GM12878 (cell line): Measurements from ENCODE around the gene PTH2R. TPM values are rescaled to one million over a fixed set of nuclear protein-coding genes. Genes with fewer than 3 reads are reported as not detected.

Experiments used
- ATAC-seq: fragments of 200-7000 bp; cut with Tn5 transposase; 3 replicates; pipeline ENCODE4 v1.9.1; 2020; ENCODE audit warnings: mild to moderate bottlenecking, moderate library complexity
- BruUV-seq: library from RNA; stranded (reverse); fragments of 400-500 nt; replicated peaks from 2 replicates; lab custom pipeline; 2021; lab: Mats Ljungman, UMichigan
- CTCF ChIA-PET: fragments of 300-600 bp; sonication (Branson Sonifier 250); formaldehyde crosslinking; extraction: SDS; loops from one replicate; lab custom pipeline; 2021; ENCODE audit warnings: inconsistent platforms; lab: Yijun Ruan, JAX
- POLR2A ChIA-PET: fragments of 350-600 bp; formaldehyde crosslinking; extraction: SDS; loops from one replicate; lab custom pipeline; 2021; ENCODE audit warnings: inconsistent platforms; lab: Charles Lee
- RAD21 ChIA-PET: fragments of 300-600 bp; sonication (Branson Sonifier 250); formaldehyde crosslinking; loops from one replicate; lab custom pipeline; 2023; ENCODE audit warnings: antibody characterized with exemption; ENCODE audit not compliant: unreplicated experiment; lab: Charles Lee
- SMC1A ChIA-PET: fragments of 300-600 bp; sonication (Branson Sonifier 250); formaldehyde crosslinking; loops from one replicate; lab custom pipeline; 2023; ENCODE audit not compliant: unreplicated experiment, uncharacterized antibody; lab: Charles Lee
- DNase-seq: peaks from one replicate; pipeline ENCODE4 v3.0.0-alpha.2; 2011; ENCODE audit warnings: low read depth, low spot score
- FAIRE-seq: peaks from 3 replicates; lab custom pipeline; 2011; peaks lifted over from hg19 to GRCh38; lab: Jason Lieb, UNC
- H2AFZ ChIP-seq: 2 replicates; pipeline ENCODE4 v1.6.0; 2011; ENCODE audit warnings: low read depth, low read length, control low read depth; ENCODE audit not compliant: control insufficient read depth
- H3K27ac ChIP-seq: 2 replicates; pipeline ENCODE4 v1.5.1; 2011; ENCODE audit warnings: control low read depth; ENCODE audit not compliant: control insufficient read depth, insufficient read depth
- H3K27me3 ChIP-seq, 2 experiments: replicated peaks in 1 of 2; 2 replicates each; pipeline versions ENCODE4 v1.6.0 to v1.6.1; 2011; ENCODE audit warnings: low read length in 1 of 2; ENCODE audit not compliant: control insufficient read depth in 2 of 2, insufficient read depth in 2 of 2
- H3K36me3 ChIP-seq, 2 experiments: 2 replicates each; pipeline ENCODE4 v1.5.1; 2011; ENCODE audit warnings: low read length in 1 of 2; ENCODE audit not compliant: control insufficient read depth in 2 of 2, insufficient read depth in 2 of 2
- H3K4me1 ChIP-seq: 2 replicates; pipeline ENCODE4 v1.6.1; 2011; ENCODE audit warnings: mild to moderate bottlenecking, low read length, moderate library complexity, mixed read lengths; ENCODE audit not compliant: control insufficient read depth, insufficient read depth
- H3K4me2 ChIP-seq: 2 replicates; pipeline ENCODE4 v1.6.0; 2011; ENCODE audit warnings: control low read depth; ENCODE audit not compliant: control insufficient read depth, insufficient read depth
- H3K4me3 ChIP-seq: fragments of 200-600 bp; sonication (generic); 2 replicates; pipeline ENCODE4 v1.5.1; 2016
- H3K79me2 ChIP-seq: 2 replicates; pipeline ENCODE4 v1.6.0; 2011; ENCODE audit warnings: low read length; ENCODE audit not compliant: control insufficient read depth, insufficient read depth
- H3K9ac ChIP-seq: 2 replicates; pipeline ENCODE4 v1.8.0; 2011; ENCODE audit warnings: low read length, control low read depth, mixed read lengths; ENCODE audit not compliant: control insufficient read depth, insufficient read depth
- H3K9me3 ChIP-seq: replicated peaks from 3 replicates; pipeline ENCODE4 v1.5.1; 2011; ENCODE audit warnings: mild to moderate bottlenecking, low read length; ENCODE audit not compliant: control insufficient read depth, insufficient read depth
- H4K20me1 ChIP-seq: 2 replicates; pipeline ENCODE4 v1.6.0; 2011; ENCODE audit not compliant: control insufficient read depth, insufficient read depth
- BCL11A ChIP-seq: IDR thresholded peaks from 2 replicates; pipeline ENCODE4 v1.6.1; 2011; ENCODE audit warnings: low read depth, low read length
- E2F4 ChIP-seq: IDR thresholded peaks from 2 replicates; pipeline ENCODE4 v1.6.1; 2012; ENCODE audit warnings: low read depth, low read length, improper control_type of control experiment
- ESRRA ChIP-seq: IDR thresholded peaks from 2 replicates; pipeline ENCODE4 v1.6.1; 2012; ENCODE audit warnings: mild to moderate bottlenecking, low read length, improper control_type of control experiment
- GABPA ChIP-seq: IDR thresholded peaks from 2 replicates; pipeline ENCODE4 v1.6.1; 2014; ENCODE audit warnings: antibody characterized with exemption, low read depth, mild to moderate bottlenecking, inconsistent platforms
- GATAD2B ChIP-seq: fragments of 450-650 bp; conservative IDR thresholded peaks from 2 replicates; pipeline ENCODE4 v1.6.1; 2017; ENCODE audit warnings: low read depth, mild to moderate bottlenecking, moderate library complexity
- KAT2A ChIP-seq: conservative IDR thresholded peaks from 2 replicates; pipeline ENCODE4 v1.6.1; 2011; ENCODE audit warnings: low read depth, low read length; ENCODE audit not compliant: control insufficient read depth
- MXI1 ChIP-seq: fragments of 150-350 bp; IDR thresholded peaks from 2 replicates; pipeline ENCODE4 v1.6.1; 2011; ENCODE audit warnings: low read depth, mild to moderate bottlenecking, inconsistent platforms, low read length, improper control_type of control experiment
- NFXL1 ChIP-seq: fragments of 450-650 bp; IDR thresholded peaks from 2 replicates; pipeline ENCODE4 v1.6.1; 2017; ENCODE audit warnings: antibody characterized with exemption, mild to moderate bottlenecking, borderline replicate concordance
- PML ChIP-seq: IDR thresholded peaks from 2 replicates; pipeline ENCODE4 v1.6.1; 2012; ENCODE audit warnings: low read length, inconsistent platforms
- RAD51 ChIP-seq: fragments of 450-650 bp; IDR thresholded peaks from 2 replicates; pipeline ENCODE4 v1.6.1; 2016; ENCODE audit warnings: moderate library complexity, mild to moderate bottlenecking, inconsistent platforms
- SREBF1 ChIP-seq: IDR thresholded peaks from 2 replicates; pipeline ENCODE4 v1.6.1; 2012; ENCODE audit warnings: mild to moderate bottlenecking, low read length
- ZBED1 ChIP-seq: IDR thresholded peaks from 2 replicates; pipeline ENCODE4 v1.6.1; 2016; ENCODE audit warnings: borderline replicate concordance
- ZNF24 ChIP-seq: fragments of 450-650 bp; IDR thresholded peaks from 2 replicates; pipeline ENCODE4 v1.6.1; 2017; ENCODE audit warnings: antibody characterized with exemption, mild to moderate bottlenecking
- ZNF384 ChIP-seq: IDR thresholded peaks from 2 replicates; pipeline ENCODE4 v1.6.1; 2012; ENCODE audit warnings: low read depth, mild to moderate bottlenecking, low read length, improper control_type of control experiment, borderline replicate concordance
- WGBS: methylation state at CpG from one replicate; pipeline ENCODE4 v1.1.6; 2016; ENCODE audit warnings: low lambda C conversion rate; ENCODE audit not compliant: insufficient replicate concordance, insufficient coverage; ENCODE audit errors: missing lambda C conversion rate; 5-methylcytosine and 5-hydroxymethylcytosine counted together
- in situ Hi-C: fragments of 300-500 bp; cut with MboI; formaldehyde crosslinking; loops from 9 replicates; pipeline ENCODE4 v1.14.3; 2018; ENCODE audit warnings: mixed read lengths
- intact Hi-C: fragments of 100-400 bp; cut with micrococcal nuclease; formaldehyde crosslinking; loops from one replicate; pipeline ENCODE4 v1.14.2; 2022; ENCODE audit not compliant: unreplicated experiment
- polyA plus RNA-seq, 11 experiments: library from polyadenylated mRNA; depleted of rRNA in 4 of 11; unstranded in 6 of 11; stranded (reverse) in 5 of 11; fragments of >200 nt; fragmentation: Nextera tagmentation in 4 of 11; fragmentation: Illumina TruSeq in 1 of 11; extraction: Ambion mirVana in 4 of 11; extraction: Trizol in 1 of 11; gene quantifications; 1 replicate in 1 of 11; 2 replicates in 10 of 11; pipeline versions ENCODE4 v1.2.1 to v1.2.3, GENCODE V29; 2011 to 2016; ENCODE audit warnings: inconsistent platforms in 2 of 11, missing spikeins in 2 of 11, low read depth in 1 of 11
- total RNA-seq, 4 experiments: library from RNA; depleted of rRNA in 3 of 4; stranded (reverse); fragments of >200 nt in 3 of 4; fragmentation: Illumina TruSeq in 1 of 4; extraction: Trizol in 1 of 4; gene quantifications; 2 replicates each; pipeline versions ENCODE4 v1.2.1 to v1.2.3, GENCODE V29; 2013 to 2021

The PTH2R gene
- total and polyA plus RNA-seq, 10 of the 15 experiments (the other 5 are each of a cell fraction or from before 2014, with no cell fraction given) = 0.01 to 0.06 (median 0.03) TPM; not detected in 7

- no peak overlapping the region for H3K9ac ChIP-seq
- H3K27ac ChIP-seq = no peak overlapping the region
- H3K36me3 ChIP-seq = no peaks in the 10 kb centered on the region
- in situ Hi-C loops (no loop called here), intact Hi-C loops (no loop called here)
- FAIRE-seq (no peak), DNase-seq (no peak)
- H3K4me3 ChIP-seq = no peak overlapping the region
- no peaks in the 10 kb centered on the region for H3K79me2 ChIP-seq
- H3K4me2 ChIP-seq = no peak overlapping the region
- no peaks in the 10 kb centered on the region for H3K9me3 ChIP-seq
- BruUV-seq = no TSS peak
- ChIA-PET SMC1A (no interaction called here), CTCF (interaction anchor here (1.6 kb wide), 1 partner anchor 23 kb away, joined by 3 read pairs; no protein-coding TSS in a partner anchor), RAD21 (no interaction called here)
- H3K27me3 ChIP-seq = peaks cover 0 to 4% of the 10 kb centered on the region in 2 experiments; a peak in 2 of 4 replicates
- 27% methylated on average over 12 of the region's 12 CpGs for WGBS
- H4K20me1 ChIP-seq = no peaks in the 10 kb centered on the region
- no peaks in the 10 kb centered on the region for H3K4me1 ChIP-seq
- H2AFZ ChIP-seq = no peak overlapping the region
- TF ChIP-seq GATAD2B (no peak), PML (no peak), GABPA (no peak), BCL11A (no peak), ZNF384 (no peak), MXI1 (no peak), RAD51 (no peak), NFXL1 (no peak), E2F4 (no peak), ESRRA (no peak), SREBF1 (no peak), KAT2A (no peak), ZBED1 (no peak), ZNF24 (no peak)
- TF ChIP-seq, all 136 proteins: peak for 0
- POLR2A ChIA-PET = interaction anchor here (0.7 kb wide), 1 partner anchor 596 kb away, joined by 3 read pairs; no protein-coding TSS in a partner anchor
- no peak for ATAC-seq
These were observed 82.3 kb downstream of the PTH2R start for GRCh38 chr2:208488686-208489564.
